ENCODE results near the gene TSPO2. TPM values are rescaled to one million over a fixed set of nuclear protein-coding genes. Genes with fewer than 3 reads are reported as not detected.

The TSPO2 gene
- total RNA-seq: not detected in 2 replicates

DNA sequence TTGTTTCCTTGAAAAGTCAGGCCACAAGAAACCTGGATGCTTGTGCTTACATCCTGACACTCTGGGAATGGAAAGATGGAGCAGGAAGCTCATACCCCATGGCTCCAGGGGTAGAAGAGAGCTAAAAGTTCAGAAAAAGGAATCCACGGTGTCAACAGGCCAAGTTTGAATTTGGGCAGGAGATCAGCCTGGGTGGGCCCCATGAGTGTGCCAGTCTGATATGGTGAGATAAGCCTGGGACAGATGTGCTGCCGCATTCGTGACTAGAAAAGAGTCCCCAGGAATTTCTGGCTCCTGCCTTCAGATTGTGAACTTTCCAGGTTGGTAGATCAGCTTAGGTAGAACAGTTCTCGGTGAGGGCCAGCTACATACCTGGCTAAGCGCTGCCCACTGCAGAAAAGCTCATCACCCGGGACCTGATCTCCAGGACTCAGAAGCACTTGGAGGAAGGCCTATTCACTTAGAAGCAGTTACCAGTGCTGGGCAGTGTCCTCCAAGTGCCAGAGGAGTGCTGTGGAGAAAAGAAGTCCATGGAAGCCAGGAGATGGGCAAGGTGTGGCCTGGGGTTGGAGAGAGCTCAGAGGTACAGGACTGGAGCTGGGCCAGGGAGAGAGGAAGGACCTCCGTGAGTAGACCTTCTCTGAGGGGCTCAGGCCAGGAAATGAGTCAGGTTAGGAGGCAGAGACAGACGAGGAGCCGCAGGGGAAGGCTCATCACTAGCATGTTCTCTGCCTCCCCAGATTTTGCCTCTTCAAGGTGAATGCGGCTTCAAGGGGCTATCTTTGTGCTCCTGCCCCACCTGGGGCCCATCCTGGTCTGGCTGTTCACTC is at the start of gene TSPO2:
TSS of gene TSPO2 (plus strand) at position 242 of the 830 bp plus-strand sequence. CDS start at position 761, 519 bp downstream.

GRCh38 chr6:41039060-41039998 is 2.9 kb upstream of the TSPO2 start, which contains the start of gene UNC5CL:
Gene UNC5CL, minus strand, starts transcription at chr6:41039221. Its CDS starts 4,147 bp downstream, at chr6:41035074.

GRCh38 chr6:41053041-41053440 is 10.8 kb downstream of the TSPO2 start, which contains the start of gene APOBEC2:
Gene APOBEC2, plus strand, starts transcription at chr6:41053202. Its CDS starts 146 bp downstream, at chr6:41053348.

DNA sequence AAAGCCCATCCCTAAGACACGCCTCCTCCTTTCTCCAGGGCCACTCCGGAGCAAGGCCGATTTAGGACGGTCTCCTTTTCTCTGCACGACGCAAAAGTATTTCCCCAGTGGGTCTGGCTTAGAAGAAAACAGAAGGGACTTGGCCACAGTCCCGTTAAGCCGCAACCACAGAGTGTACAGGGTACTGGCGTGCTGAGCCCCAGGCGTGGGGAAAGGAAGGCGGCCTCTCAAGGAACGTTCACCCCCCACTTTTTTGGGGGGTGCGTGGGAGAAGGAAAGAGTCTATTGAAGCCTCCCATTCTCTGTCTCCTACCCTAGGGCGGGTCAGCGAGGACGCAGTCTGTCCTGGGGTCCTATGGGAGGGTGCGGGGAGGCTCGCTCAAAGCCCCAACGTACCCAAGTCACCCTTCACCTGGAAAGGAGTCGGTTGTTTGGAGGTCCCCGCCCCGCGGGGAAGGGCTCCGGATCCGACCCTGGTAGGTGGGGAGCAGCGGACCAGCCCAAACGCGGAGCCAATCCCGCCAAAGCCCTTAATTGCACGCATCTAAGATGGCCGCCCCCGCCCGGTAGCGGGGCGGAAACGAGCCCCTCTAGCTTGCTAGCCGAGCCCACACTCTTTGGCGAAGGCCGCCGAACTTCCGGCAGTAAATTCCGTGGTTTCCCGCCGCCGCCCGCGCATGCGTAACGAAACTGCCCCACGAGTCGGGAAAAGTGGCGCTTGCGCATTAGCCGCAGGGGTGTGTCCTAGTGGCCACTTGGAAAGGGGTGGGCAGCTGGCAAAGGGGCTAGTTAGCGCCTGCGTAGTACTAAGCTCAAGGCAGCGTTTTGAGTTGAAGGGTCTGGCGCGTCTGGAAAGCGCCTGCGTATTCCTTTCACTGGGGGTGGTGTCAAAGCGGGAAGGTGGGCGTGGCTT is 29.9 kb downstream of the TSPO2 start, which contains the start of gene OARD1:
TSS of gene OARD1 (minus strand) at position 434 of the 913 bp plus-strand sequence. CDS start 722 bp downstream, outside the sequence.

GRCh38 chr6:41072836-41073202 is 30.6 kb downstream of the TSPO2 start, which contains the start of gene NFYA:
Gene NFYA, plus strand, starts transcription at chr6:41072974. Its CDS starts 6,116 bp downstream, at chr6:41079090.

Other genes starting within 250 kb of the TSPO2 start
- gene UNC5CL, start 3.2 kb upstream of the TSPO2 start, total RNA-seq: 0.43 and 1.2 TPM in 2 replicates
- not detected in 2 replicates for gene APOBEC2, start 10.7 kb downstream of the TSPO2 start, total RNA-seq
- 8.2 and 16.2 TPM in 2 replicates for gene OARD1, start 29.9 kb downstream of the TSPO2 start, total RNA-seq
- 11.9 and 14.9 TPM in 2 replicates for gene NFYA, start 30.5 kb downstream of the TSPO2 start, total RNA-seq
- gene TREML1, start 111.9 kb downstream of the TSPO2 start, total RNA-seq: not detected in 2 replicates
- 2.8 and 3.1 TPM in 2 replicates for gene TREM2, start 120.6 kb downstream of the TSPO2 start, total RNA-seq
- not detected in 2 replicates for gene TREML2, start 158.7 kb downstream of the TSPO2 start, total RNA-seq
- not detected in 2 replicates for gene TREML4, start 185.9 kb downstream of the TSPO2 start, total RNA-seq
- 0.72 TPM in 1 of 2 replicates, not detected in the other for gene TREM1, start 244.2 kb downstream of the TSPO2 start, total RNA-seq

Data from tracheal epithelial cell (primary cell).